GM23338 (cell line): ENCODE results near the gene RPS25. TPM values are rescaled to one million over a fixed set of nuclear protein-coding genes. Genes with fewer than 3 reads are reported as not detected.

Source experiments
- ATAC-seq: fragments of 200-7000 bp; cut with Tn5 transposase; 3 replicates; pipeline ENCODE4 v1.9.1; 2020
- DNase-seq: peaks from one replicate; pipeline ENCODE4 v3.0.0-alpha.2; 2015; ENCODE audit warnings: low spot score
- H2AFZ ChIP-seq: fragments of 200-600 bp; sonication (generic); 2 replicates; pipeline ENCODE4 v1.8.0; 2016; ENCODE audit warnings: antibody characterized with exemption, mild to moderate bottlenecking, moderate library complexity
- H3F3A ChIP-seq: fragments of 200-600 bp; sonication (generic); replicated peaks from 2 replicates; pipeline ENCODE4 v1.8.0; 2017; ENCODE audit warnings: antibody characterized with exemption, mixed run types, low read depth
- H3K27ac ChIP-seq: fragments of 200-600 bp; sonication (generic); 2 replicates; pipeline ENCODE4 v1.6.1; 2016; ENCODE audit warnings: low read depth
- H3K27me3 ChIP-seq: fragments of 200-600 bp; sonication (generic); 2 replicates; pipeline ENCODE4 v1.8.0; 2016; ENCODE audit warnings: mild to moderate bottlenecking, mixed run types, moderate library complexity; ENCODE audit not compliant: insufficient read depth
- H3K36me3 ChIP-seq: fragments of 200-600 bp; sonication (generic); 2 replicates; pipeline ENCODE4 v1.8.0; 2016; ENCODE audit warnings: mild to moderate bottlenecking; ENCODE audit not compliant: insufficient read depth
- H3K4me1 ChIP-seq: fragments of 200-600 bp; sonication (generic); 2 replicates; pipeline ENCODE4 v1.8.0; 2016; ENCODE audit warnings: mild to moderate bottlenecking, moderate library complexity; ENCODE audit not compliant: insufficient read depth
- H3K4me2 ChIP-seq: fragments of 200-600 bp; sonication (generic); 2 replicates; pipeline ENCODE4 v1.7.1; 2017; ENCODE audit warnings: mixed run types
- H3K4me3 ChIP-seq: fragments of 200-600 bp; sonication (generic); 2 replicates; pipeline ENCODE4 v1.6.1; 2016; ENCODE audit warnings: mixed run types
- H3K79me2 ChIP-seq: fragments of 200-600 bp; sonication (generic); replicated peaks from 2 replicates; pipeline ENCODE4 v1.8.0; 2017; ENCODE audit warnings: mild to moderate bottlenecking; ENCODE audit not compliant: insufficient read depth
- H3K9me2 ChIP-seq: fragments of 200-600 bp; sonication (generic); 2 replicates; pipeline ENCODE4 v1.8.0; 2017; ENCODE audit not compliant: insufficient read depth
- H4K20me1 ChIP-seq: fragments of 200-600 bp; sonication (generic); replicated peaks from 2 replicates; pipeline ENCODE4 v1.8.0; 2017; ENCODE audit warnings: mild to moderate bottlenecking; ENCODE audit not compliant: insufficient read depth
- H3K27ac Mint-ChIP-seq: 2 replicates; pipeline ENCODE4 v1.8.0; 2020; ENCODE audit warnings: inconsistent platforms, mild to moderate bottlenecking, moderate library complexity, mixed read lengths
- H3K27me3 Mint-ChIP-seq: 3 replicates; pipeline ENCODE4 v1.8.0; 2022; ENCODE audit warnings: low read depth, mild to moderate bottlenecking, moderate library complexity, mixed read lengths, inconsistent platforms; ENCODE audit not compliant: insufficient read depth, poor library complexity
- H3K36me3 Mint-ChIP-seq: 3 replicates; pipeline ENCODE4 v1.8.0; 2021; ENCODE audit warnings: low read depth, mild to moderate bottlenecking, inconsistent platforms, moderate library complexity, mixed read lengths
- H3K4me1 Mint-ChIP-seq: 3 replicates; pipeline ENCODE4 v1.8.0; 2020; ENCODE audit warnings: mild to moderate bottlenecking, inconsistent platforms, mixed read lengths
- H3K4me3 Mint-ChIP-seq: 3 replicates; pipeline ENCODE4 v1.8.0; 2021; ENCODE audit warnings: moderate library complexity, mild to moderate bottlenecking, inconsistent platforms, mixed read lengths
- H3K9me3 Mint-ChIP-seq: 3 replicates; pipeline ENCODE4 v1.8.0; 2020; ENCODE audit warnings: moderate library complexity, mild to moderate bottlenecking, inconsistent platforms, mixed read lengths
- CREB1 ChIP-seq: fragments of 250-450 bp; sonication (Bioruptor Pico); IDR thresholded peaks from 2 replicates; pipeline ENCODE4 v1.5.0; 2020; ENCODE audit warnings: low read depth, mild to moderate bottlenecking, moderate library complexity
- EZH2 ChIP-seq: fragments of 200-600 bp; sonication (generic); IDR thresholded peaks from one replicate; pipeline ENCODE4 v1.8.0; 2017; ENCODE audit warnings: antibody characterized with exemption, mild to moderate bottlenecking, low read depth; ENCODE audit not compliant: unreplicated experiment
- EZH2phosphoT487 ChIP-seq: fragments of 200-600 bp; sonication (generic); IDR thresholded peaks from one replicate; pipeline ENCODE4 v1.8.1; 2018; ENCODE audit warnings: antibody characterized with exemption; ENCODE audit not compliant: unreplicated experiment
- JUNB ChIP-seq: IDR thresholded peaks from one replicate; pipeline ENCODE4 v1.6.1; 2016; ENCODE audit warnings: antibody characterized with exemption; ENCODE audit not compliant: unreplicated experiment
- STAT1 ChIP-seq: IDR thresholded peaks from one replicate; pipeline ENCODE4 v1.6.1; 2016; ENCODE audit warnings: antibody characterized with exemption; ENCODE audit not compliant: unreplicated experiment
- ZNF331 ChIP-seq: fragments of 250-450 bp; sonication (Bioruptor Pico); IDR thresholded peaks from 2 replicates; pipeline ENCODE4 v1.5.0; 2020; ENCODE audit warnings: low read depth, mild to moderate bottlenecking, moderate library complexity
- polyA plus RNA-seq: library from polyadenylated mRNA; unstranded; fragments of >200 nt; fragmentation: Nextera tagmentation; extraction: Ambion mirVana; gene quantifications from 2 replicates; pipeline ENCODE4 v1.2.1, GENCODE V29; 2016
- total RNA-seq: library from RNA; depleted of rRNA; stranded (reverse); fragments of >200 nt; shearing (Covaris generic); gene quantifications from 2 replicates; pipeline ENCODE4 v1.2.3, GENCODE V29; 2014
- TF ChIP-seq, protein P1 (sequence below): fragments of 250-450 bp; sonication (Bioruptor Pico); IDR thresholded peaks from 2 replicates; pipeline ENCODE4 v1.5.0; 2020; ENCODE audit warnings: mild to moderate bottlenecking, moderate library complexity
- TF ChIP-seq, protein P2 (sequence below): IDR thresholded peaks from one replicate; pipeline ENCODE4 v1.6.1; 2018; ENCODE audit warnings: antibody characterized with exemption; ENCODE audit not compliant: unreplicated experiment

Gene RPS25
- total and polyA plus RNA-seq, 2 experiments from 2014 or later, result 1,965 to 3,622 TPM

DNA sequence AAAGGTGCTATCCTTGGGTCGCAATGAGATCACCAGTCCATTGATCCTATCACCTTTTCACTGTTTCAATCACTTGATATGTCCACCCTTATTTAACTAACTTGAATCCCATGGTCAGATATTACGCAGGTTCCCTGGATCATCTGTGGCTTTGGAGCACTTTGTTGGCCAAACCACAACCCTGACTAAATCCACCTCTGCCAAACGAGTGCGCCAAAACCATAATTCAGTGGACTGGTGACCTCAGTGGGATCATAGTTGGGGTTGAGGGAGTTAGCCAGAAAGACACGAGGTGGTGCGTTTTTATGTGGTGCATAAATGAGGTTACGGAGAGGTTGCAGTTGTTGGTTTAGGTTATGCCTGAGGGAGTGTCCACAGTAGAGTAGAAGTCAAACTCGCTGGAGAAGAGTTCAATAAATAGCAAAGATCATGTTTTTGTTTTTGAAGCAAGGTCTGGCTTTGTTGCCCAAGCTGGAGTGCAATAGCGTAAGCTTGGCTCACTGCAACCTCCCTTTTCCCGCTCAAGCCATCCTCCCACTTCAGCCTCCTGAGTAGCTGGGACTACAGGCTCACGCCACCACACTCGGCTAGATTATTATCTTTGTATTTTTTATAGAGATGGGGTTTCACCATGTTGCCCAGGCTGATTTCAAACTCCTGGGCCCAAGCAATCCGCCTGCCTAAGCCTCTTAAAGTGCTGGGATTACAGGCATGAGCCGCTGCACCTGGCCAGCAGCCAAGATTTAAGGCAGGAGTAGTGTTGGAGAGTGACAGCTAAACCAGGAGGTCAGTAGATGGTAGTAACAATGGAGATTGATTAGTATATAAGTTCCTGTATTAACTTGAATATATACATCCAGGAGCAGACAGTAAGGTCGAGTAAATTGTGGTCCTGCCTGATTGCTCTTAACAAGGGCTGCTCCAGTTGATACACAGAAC lies 42.1 kb downstream of the RPS25 start (continued):
- TF ChIP-seq, protein P1, sequence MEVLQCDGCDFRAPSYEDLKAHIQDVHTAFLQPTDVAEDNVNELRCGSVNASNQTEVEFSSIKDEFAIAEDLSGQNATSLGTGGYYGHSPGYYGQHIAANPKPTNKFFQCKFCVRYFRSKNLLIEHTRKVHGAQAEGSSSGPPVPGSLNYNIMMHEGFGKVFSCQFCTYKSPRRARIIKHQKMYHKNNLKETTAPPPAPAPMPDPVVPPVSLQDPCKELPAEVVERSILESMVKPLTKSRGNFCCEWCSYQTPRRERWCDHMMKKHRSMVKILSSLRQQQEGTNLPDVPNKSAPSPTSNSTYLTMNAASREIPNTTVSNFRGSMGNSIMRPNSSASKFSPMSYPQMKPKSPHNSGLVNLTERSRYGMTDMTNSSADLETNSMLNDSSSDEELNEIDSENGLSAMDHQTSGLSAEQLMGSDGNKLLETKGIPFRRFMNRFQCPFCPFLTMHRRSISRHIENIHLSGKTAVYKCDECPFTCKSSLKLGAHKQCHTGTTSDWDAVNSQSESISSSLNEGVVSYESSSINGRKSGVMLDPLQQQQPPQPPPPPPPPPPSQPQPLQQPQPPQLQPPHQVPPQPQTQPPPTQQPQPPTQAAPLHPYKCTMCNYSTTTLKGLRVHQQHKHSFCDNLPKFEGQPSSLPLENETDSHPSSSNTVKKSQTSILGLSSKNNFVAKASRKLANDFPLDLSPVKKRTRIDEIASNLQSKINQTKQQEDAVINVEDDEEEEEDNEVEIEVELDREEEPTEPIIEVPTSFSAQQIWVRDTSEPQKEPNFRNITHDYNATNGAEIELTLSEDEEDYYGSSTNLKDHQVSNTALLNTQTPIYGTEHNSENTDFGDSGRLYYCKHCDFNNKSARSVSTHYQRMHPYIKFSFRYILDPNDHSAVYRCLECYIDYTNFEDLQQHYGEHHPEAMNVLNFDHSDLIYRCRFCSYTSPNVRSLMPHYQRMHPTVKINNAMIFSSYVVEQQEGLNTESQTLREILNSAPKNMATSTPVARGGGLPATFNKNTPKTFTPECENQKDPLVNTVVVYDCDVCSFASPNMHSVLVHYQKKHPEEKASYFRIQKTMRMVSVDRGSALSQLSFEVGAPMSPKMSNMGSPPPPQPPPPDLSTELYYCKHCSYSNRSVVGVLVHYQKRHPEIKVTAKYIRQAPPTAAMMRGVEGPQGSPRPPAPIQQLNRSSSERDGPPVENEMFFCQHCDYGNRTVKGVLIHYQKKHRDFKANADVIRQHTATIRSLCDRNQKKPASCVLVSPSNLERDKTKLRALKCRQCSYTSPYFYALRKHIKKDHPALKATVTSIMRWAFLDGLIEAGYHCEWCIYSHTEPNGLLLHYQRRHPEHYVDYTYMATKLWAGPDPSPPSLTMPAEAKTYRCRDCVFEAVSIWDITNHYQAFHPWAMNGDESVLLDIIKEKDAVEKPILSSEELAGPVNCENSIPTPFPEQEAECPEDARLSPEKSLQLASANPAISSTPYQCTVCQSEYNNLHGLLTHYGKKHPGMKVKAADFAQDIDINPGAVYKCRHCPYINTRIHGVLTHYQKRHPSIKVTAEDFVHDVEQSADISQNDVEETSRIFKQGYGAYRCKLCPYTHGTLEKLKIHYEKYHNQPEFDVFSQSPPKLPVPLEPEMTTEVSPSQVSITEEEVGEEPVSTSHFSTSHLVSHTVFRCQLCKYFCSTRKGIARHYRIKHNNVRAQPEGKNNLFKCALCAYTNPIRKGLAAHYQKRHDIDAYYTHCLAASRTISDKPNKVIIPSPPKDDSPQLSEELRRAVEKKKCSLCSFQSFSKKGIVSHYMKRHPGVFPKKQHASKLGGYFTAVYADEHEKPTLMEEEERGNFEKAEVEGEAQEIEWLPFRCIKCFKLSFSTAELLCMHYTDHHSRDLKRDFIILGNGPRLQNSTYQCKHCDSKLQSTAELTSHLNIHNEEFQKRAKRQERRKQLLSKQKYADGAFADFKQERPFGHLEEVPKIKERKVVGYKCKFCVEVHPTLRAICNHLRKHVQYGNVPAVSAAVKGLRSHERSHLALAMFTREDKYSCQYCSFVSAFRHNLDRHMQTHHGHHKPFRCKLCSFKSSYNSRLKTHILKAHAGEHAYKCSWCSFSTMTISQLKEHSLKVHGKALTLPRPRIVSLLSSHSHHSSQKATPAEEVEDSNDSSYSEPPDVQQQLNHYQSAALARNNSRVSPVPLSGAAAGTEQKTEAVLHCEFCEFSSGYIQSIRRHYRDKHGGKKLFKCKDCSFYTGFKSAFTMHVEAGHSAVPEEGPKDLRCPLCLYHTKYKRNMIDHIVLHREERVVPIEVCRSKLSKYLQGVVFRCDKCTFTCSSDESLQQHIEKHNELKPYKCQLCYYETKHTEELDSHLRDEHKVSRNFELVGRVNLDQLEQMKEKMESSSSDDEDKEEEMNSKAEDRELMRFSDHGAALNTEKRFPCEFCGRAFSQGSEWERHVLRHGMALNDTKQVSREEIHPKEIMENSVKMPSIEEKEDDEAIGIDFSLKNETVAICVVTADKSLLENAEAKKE, result no peak
- TF ChIP-seq, protein P2, sequence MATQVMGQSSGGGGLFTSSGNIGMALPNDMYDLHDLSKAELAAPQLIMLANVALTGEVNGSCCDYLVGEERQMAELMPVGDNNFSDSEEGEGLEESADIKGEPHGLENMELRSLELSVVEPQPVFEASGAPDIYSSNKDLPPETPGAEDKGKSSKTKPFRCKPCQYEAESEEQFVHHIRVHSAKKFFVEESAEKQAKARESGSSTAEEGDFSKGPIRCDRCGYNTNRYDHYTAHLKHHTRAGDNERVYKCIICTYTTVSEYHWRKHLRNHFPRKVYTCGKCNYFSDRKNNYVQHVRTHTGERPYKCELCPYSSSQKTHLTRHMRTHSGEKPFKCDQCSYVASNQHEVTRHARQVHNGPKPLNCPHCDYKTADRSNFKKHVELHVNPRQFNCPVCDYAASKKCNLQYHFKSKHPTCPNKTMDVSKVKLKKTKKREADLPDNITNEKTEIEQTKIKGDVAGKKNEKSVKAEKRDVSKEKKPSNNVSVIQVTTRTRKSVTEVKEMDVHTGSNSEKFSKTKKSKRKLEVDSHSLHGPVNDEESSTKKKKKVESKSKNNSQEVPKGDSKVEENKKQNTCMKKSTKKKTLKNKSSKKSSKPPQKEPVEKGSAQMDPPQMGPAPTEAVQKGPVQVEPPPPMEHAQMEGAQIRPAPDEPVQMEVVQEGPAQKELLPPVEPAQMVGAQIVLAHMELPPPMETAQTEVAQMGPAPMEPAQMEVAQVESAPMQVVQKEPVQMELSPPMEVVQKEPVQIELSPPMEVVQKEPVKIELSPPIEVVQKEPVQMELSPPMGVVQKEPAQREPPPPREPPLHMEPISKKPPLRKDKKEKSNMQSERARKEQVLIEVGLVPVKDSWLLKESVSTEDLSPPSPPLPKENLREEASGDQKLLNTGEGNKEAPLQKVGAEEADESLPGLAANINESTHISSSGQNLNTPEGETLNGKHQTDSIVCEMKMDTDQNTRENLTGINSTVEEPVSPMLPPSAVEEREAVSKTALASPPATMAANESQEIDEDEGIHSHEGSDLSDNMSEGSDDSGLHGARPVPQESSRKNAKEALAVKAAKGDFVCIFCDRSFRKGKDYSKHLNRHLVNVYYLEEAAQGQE, result no peak

DNA sequence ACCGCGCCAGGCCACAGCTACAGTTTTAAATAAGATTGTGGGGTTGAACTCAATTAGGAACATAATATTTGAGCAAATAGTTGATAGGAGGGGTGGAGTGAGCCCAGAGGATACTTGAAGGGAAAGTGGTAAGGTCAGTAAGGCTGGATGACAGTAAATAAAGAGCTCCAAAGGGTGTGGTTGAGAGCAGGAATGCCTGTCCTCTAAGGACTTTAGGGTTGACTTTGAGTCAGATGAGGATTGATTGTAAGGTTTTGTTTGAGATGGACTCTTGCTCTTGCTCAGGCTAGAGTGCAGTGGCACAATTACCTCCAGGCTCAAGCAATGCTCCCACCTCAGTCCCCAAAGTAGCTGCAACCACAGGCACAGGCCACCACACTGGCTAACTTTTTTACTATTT lies 44.2 kb downstream of the RPS25 start:
- no peaks in the 10 kb centered on the region for H3K9me3 Mint-ChIP-seq
- Histone ChIP-seq H3K9me2 (no peaks in the 10 kb centered on the region), H3K79me2 (no peaks in the 10 kb centered on the region), H3K36me3 (no peaks in the 10 kb centered on the region), H4K20me1 (no peaks in the 10 kb centered on the region), H3K4me3 (no peak overlapping the region), H3K27ac (no peak overlapping the region), H3K27me3 (no peaks in the 10 kb centered on the region), H2AFZ (no peak overlapping the region), H3K4me1 (peaks cover 3% of the 10 kb centered on the region; the same call in 1 of the 2 replicates), H3K4me2 (no peak overlapping the region), H3F3A (no peaks in the 10 kb centered on the region)
- no peak for DNase-seq
- H3K27me3 Mint-ChIP-seq, result peaks cover 4% of the 10 kb centered on the region
- peaks cover 5% of the 10 kb centered on the region for H3K4me1 Mint-ChIP-seq
- no peak overlapping the region for H3K27ac Mint-ChIP-seq
- ATAC-seq, result no peak
- no peaks in the 10 kb centered on the region for H3K36me3 Mint-ChIP-seq
- no peak overlapping the region for H3K4me3 Mint-ChIP-seq
- TF ChIP-seq ZNF331 (no peak), STAT1 (no peak), EZH2 (no peak), CREB1 (CRISPR knock-in tag) (no peak), EZH2phosphoT487 (no peak), JUNB (no peak)
- TF ChIP-seq, protein P2, result no peak
